Astrocyte of the hippocampus (primary cell): Measurements from ENCODE around the gene CDH10.

Experiments used
- DNase-seq: peaks from one replicate; pipeline ENCODE4 v3.0.0; 2011; ENCODE audit warnings: low read depth, low spot score

The CDH10 gene

DNA sequence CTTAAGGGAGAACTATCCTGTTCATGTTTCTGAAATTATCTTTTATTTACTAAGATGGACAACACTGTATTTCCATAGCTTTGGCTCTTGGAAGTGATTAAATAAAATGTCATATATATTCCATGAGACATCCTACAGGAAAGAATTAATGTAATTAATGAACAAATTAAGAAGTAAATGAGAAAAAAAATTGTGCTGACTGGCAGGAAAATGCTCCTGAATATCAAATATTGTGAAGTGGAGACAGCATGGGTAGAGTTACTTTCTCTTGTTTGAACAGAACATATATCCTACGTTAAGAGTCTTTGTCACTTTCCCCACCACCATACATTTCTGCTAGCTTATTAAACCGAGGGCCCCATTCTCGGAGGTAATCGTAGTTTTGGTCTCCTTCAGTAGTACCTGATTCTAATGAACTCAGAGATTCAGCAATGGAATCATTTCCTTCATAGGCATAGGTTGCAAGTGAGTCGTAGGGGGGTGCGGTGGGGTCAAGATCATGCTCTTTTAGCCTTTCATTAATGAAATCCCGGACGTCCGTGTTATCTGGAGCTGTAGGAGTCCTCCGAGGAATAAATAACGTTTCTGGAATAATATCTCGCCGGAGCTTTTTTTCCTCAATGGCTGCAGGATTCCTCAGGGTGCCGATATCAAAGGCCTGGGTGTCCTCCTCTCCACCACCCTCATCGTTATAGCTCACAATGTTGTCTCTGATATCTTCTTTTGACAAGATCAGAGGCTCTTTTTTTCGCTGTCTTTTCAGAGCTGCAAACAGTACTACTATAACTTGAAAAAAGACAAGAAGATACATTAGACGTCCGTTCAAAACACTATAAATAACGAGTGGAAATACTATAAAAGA lies 157.2 kb downstream of the CDH10 start:
- no peak for DNase-seq

DNA sequence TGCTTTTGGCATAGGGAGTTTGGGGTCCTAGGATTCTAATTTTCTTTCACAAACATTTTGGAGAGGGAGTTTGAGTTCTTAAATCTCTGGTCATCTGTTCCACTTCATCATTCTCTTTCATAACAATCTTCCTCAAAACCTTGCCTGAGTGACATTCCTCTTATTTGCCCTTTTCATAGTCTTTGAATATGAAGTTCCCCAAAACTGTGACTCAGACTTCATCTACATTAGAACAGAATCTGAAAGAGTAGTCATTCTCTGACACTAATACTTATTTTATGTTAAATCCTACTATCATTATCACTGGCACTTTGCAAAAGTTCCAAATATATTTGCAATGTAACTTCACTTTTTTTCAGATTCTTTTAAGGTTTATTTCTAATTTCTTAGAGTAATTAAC lies 163.8 kb downstream of the CDH10 start:
- DNase-seq, result no peak

DNA sequence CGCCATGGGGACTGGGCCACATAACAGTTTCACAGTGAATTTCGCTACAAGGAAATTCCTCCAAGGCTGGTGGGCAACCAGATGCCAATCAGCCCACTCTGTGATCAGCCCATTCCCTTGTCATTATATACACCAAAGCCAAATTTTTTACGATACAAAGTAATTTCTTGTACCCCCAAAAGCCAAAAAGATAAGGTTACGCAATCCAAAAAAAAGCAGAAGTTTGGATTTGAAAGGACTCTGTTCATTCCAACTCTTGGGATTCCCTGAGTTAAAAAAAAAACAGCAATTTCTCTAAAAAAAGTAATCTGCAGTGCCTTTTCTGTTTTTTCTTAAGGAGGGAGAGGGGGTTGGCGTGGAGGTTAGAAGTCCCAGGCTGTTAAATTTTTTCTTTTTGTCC lies 166.8 kb downstream of the CDH10 start:
- DNase-seq, result no peak

DNA sequence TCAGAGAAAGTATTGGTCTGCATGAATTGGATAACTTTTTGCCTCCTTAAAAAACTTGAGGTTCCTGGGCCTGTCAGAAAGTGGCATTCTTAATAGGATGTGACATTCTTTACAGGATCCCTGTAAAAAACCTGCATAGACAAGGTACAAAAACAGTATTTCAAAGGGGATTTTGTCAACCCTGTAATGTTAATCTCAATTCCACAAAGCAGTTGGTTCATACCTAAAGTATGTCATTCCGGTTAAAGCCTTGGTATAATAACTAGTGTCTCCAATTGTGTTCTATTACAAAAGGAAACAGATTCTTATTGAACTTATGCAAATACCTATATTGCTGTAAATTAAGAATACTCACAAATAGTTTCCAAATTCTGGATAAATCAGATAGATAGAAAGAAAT lies 169.7 kb downstream of the CDH10 start:
- no peak for DNase-seq

DNA sequence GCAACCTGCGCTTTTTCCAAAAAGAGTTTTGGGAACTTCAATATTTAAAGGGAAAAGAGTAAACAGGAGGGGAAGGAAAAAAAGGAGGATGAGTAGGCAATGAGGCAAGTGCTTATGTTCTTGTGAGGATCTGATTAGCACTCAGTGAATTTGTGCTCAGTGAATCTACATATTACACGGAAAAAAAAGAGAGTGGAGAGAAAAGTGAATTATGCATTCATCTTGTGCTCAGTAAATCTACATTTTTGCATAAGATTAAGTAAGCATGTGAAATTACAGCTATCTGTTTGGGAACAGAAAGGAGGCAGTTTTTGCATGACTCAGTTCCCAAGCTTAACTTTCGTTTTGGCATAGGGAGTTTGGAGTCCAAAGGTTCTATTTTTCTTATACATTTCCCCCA lies 170.1 kb downstream of the CDH10 start:
- no peak for DNase-seq

DNA sequence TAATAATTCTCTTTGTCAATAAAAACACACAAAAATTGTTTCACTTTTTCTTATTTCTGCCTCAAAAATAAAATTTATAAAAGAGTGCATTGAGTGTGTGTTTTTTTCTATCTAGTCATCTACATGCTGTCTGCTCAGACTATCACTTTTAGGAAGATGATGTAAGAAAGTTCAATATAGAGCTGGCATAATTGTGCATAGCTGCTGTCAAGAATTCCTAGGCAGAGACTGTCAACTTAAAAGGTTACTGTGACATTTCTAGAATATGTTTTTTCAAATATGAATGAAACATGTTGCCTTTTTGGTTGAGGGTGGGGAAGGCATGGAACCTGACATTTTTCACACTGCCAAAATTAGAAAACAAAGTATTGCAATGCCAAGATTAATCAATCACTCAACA lies 172.3 kb downstream of the CDH10 start:
- no peak for DNase-seq

DNA sequence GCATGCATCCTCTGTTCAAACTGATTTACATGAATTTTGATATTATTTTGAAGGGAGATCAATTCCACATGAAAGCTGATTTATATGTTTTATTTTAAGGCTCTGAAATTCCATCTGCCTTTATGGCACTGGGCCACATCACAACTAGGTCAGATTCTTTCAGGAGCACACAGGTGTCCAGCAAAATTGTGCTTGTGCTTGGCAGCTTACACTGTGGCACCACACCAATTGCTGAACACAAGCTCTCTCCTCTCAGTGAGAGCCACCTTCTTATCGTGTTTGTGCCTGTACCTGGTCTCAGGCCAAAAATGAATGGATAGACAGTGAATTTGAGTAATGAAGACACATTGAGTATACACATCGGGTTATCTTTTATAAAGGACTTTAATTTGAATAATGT lies 200.4 kb downstream of the CDH10 start:
- no peak for DNase-seq

DNA sequence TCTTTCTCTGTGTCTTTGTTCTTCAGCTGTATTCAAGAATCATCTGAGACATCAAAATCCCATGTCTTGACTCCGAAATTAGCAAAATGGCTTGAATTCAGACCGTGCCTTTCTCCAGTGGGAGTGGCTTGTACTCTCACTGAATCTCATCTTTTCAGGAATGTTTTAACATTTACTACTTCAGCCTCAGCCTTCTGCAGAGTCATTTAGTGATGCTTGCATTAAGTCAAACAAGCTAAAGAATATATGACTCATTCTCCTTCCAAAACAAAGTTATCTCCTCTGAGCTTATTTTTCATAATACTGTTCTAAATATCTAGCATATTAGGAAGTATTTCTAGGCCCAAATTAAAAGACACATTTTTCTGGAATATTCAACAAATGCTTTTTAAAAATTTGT lies 205.3 kb downstream of the CDH10 start:
- DNase-seq, result peak; percentile 0
